CD1c-positive myeloid dendritic cell (primary cell): ENCODE data around the gene STK33.

Experiments used
- DNase-seq: peaks from one replicate; pipeline ENCODE4 v3.0.0-alpha.2; 2016; ENCODE audit errors: extremely low spot score

Gene STK33

DNA sequence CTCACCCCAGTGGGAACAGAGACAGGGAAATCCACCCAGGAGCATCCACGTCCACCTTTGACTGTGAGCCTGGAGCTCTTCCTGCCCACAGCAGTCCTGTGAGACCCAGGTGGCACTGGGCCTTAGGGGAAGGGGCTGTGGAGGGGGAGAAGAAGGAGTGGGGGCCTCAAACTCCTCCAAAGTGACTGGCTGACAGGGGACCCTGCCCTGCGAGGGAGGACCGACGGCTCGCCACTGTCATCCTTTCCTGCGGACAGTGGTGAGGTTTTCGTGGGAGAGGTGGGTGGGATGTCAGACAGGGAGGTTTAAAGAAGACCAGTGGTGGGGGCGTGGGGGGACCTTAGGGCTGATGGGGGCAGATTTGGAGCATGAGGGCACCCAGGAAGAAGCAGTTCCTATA lies 237.8 kb downstream of the STK33 start:
- DNase-seq: no peak

GRCh38 chr11:8355416-8355742 lies 238.6 kb downstream of the STK33 start:
- no peak for DNase-seq

- no peak for DNase-seq
These were observed 239.2 kb downstream of the STK33 start for GRCh38 chr11:8354622-8355415.

GRCh38 chr11:8352876-8353505 lies 241.0 kb downstream of the STK33 start:
- DNase-seq: no peak

DNA sequence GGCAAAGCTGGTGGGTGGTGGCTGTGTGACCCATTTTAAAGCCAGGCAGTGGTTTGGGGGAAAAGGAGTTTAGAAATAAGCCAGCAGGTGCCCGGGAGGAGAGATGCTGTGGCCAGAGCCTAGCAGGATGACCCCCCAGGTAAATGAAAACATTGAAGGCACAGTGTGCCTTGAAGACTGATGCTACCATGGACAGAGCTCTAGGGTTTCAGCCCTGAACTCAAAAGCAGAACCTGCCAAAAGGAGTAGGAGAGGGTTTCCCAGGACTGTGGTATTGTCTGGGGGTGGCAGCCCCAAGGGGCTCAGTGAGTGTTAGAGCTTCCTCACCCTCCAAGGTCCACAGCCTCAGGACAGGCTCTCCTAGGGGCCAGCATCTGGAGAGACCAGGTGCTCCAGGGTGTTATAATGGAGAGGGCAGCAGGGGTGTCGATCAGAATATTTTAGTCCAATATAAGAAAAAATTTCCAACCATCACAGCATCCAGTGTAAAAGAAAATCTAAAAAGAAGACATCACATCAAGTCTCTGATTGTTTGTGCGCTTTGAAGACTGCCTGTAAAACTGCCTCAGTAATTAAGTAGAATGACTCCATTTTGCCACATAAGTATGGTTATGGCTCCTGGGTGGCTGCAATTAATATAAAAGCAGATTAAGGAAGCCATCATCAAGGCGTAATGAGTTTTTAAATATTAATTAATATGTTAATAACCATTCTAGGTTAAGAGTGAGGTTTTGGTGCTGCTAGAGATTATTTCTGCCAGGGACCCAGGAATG lies 241.7 kb downstream of the STK33 start:
- peak; percentile 46 for DNase-seq

DNA sequence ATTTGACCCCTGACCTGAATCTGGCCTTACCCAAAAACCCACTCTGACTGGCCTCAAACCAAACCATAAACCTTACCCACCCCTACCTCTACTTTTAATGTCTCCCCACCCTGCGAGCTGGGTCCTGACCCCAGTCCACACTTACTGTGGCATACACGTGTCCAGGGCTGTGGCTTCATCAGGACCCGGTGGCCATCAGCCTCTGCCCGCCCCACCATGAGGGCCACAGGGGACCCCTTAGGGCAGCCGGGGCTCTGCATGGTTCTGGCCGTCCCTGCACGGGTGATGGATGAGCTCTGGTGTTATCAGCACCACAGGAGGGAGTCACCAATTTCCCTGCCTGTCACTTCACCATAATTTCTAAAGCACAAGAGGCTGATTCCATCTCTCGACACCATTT lies 242.8 kb downstream of the STK33 start:
- DNase-seq: no peak

DNA sequence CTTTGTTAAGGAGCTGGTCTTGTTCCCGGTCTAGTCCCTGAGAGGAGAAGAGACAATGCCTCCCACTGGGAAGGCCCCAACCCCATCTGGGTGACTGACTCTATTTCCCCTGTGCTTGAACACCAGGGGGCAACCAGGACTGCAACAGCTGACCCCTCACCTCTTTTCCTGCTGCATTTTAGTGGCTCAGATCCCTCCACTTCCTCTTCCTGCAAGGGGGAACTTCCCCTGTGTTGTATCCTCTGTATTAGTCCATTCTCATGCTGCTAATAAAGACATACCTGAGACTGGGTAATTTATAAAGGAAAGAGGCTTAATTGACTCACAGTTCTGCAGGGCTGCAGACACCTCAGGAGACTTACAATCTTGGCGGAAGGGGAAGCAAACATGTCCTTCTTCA lies 246.1 kb downstream of the STK33 start:
- DNase-seq: no peak

GRCh38 chr11:8346157-8346755 lies 247.8 kb downstream of the STK33 start:
- no peak for DNase-seq

DNA sequence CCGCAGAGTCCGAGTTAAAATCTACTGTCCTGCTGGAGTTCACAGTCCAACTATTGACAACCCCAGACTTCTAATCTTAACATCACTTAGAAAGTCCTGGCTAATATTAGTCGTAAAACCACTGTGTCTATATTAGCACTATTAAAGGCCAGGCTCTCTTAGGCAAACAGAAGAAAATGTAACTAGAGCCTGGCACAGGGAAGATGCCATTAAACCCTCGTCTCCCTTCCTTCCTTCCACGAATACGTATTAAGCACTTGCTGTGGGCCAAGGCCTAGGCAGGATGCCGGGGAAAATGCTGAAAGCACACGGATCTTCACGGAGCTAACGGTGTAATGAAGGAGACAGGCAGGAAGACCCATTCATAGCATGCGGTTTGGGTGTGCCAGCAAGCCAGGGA lies 248.8 kb downstream of the STK33 start:
- DNase-seq: no peak

- no peak for DNase-seq
These were observed 249.7 kb downstream of the STK33 start for GRCh38 chr11:8344346-8344745.

DNA sequence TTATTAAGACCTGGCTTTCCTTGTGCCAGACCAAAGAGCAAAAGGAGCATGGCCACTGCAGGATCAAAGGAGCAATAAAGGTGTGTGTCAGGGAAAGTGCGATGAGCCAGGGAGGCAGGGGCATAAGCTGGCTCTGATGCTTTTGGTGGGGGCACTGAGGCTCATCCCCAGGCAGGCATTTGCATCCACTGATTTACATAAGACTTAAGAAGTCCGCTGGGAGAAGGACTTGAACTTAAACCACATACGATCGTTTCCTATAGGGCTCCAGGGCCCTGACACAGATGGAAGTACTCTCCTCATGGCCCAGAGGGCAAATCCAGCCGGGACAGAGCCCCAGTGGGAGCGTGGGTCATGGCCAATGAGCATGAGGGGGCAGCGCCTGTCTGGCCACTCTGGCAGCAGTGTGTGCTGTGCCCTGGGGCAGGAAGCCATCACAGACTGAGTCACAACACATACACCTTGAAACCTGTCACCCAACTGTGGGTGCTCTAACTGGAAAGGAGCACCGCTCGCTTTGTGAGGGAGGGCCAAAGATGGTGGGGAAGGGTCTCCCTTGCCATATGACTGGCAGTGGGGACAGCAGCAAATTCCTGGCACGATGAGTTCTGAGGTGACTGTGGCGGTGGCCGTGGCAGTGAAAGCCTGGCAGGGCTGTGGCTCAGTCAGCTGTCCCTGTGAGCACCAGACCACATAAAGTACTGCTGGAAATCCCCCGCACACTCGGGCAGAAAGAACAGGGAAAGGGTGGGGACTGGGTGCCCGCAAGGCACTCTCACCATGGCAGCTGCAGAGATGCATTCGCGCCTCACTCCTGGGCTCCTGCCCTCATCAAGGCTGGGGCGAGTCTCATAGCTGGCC lies 251.0 kb downstream of the STK33 start:
- no peak for DNase-seq

DNA sequence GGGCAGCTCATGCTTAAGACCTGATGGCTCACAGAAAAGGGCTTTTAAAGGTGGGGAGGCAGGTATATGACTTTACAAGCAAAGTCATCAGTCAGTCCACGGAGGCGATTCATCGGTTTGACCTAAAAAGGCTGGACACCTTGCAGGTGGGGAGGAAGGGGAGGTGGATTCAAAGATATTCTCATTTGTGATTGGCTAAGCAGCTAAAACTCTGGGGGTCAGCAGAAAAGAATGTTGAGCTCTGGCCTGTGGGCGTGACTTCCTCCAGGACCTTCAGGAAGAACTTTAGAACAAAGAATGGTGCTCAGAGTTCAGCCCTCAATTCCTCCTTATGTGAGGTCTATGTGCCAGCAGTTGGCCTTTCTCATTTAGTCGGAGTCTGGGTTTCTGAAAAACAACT lies 252.0 kb downstream of the STK33 start:
- DNase-seq: peak; percentile 41
